HEK293 (cell line): ENCODE data around the gene ADD1.

ENCODE experiments used
- BCL11A ChIP-seq: fragments of 450-650 bp; formaldehyde crosslinking; IDR thresholded peaks from 2 replicates; pipeline ENCODE4 v1.5.1; 2016; ENCODE audit warnings: low read depth, missing biosample characterization, missing genetic modification characterization
- HOXA7 ChIP-seq: sonication (generic); formaldehyde crosslinking; IDR thresholded peaks from 2 replicates; pipeline ENCODE4 v1.8.1; 2022; ENCODE audit warnings: missing genetic modification reagents, borderline replicate concordance
- ZNF121 ChIP-seq: fragments of 450-650 bp; formaldehyde crosslinking; IDR thresholded peaks from 2 replicates; pipeline ENCODE4 v1.5.1; 2016; ENCODE audit warnings: missing biosample characterization, missing genetic modification characterization
- ZNF292 ChIP-seq: fragments of 450-650 bp; formaldehyde crosslinking; IDR thresholded peaks from 2 replicates; pipeline ENCODE4 v1.5.1; 2016; ENCODE audit warnings: low read depth, missing biosample characterization, missing genetic modification characterization, borderline replicate concordance
- ZNF501 ChIP-seq: fragments of 450-650 bp; formaldehyde crosslinking; IDR thresholded peaks from 2 replicates; pipeline ENCODE4 v1.5.1; 2016; ENCODE audit warnings: missing biosample characterization, missing genetic modification characterization
- ZNF626 ChIP-seq: fragments of 450-650 bp; sonication (Bioruptor Pico); formaldehyde crosslinking; IDR thresholded peaks from 2 replicates; pipeline ENCODE4 v1.5.1; 2018; ENCODE audit warnings: missing biosample characterization, missing genetic modification characterization, inconsistent platforms
- TF ChIP-seq, protein P1 (sequence below): fragments of 450-650 bp; formaldehyde crosslinking; IDR thresholded peaks from 2 replicates; pipeline ENCODE4 v1.5.1; 2016; ENCODE audit warnings: missing biosample characterization, missing genetic modification characterization
- TF ChIP-seq, protein P2 (sequence below): fragments of 450-650 bp; formaldehyde crosslinking; IDR thresholded peaks from 2 replicates; pipeline ENCODE4 v1.5.1; 2016; ENCODE audit warnings: missing biosample characterization, missing genetic modification characterization
- TF ChIP-seq, protein P3 (sequence below): fragments of 450-650 bp; formaldehyde crosslinking; IDR thresholded peaks from 2 replicates; pipeline ENCODE4 v1.5.1; 2016; ENCODE audit warnings: missing biosample characterization, missing genetic modification characterization, low read depth
- TF ChIP-seq, protein P4 (sequence below): fragments of 450-650 bp; formaldehyde crosslinking; conservative IDR thresholded peaks from 2 replicates; pipeline ENCODE4 v1.5.1; 2016; ENCODE audit warnings: low read depth, missing biosample characterization, missing genetic modification characterization
- TF ChIP-seq, protein P5 (sequence below): fragments of 450-650 bp; formaldehyde crosslinking; IDR thresholded peaks from 2 replicates; pipeline ENCODE4 v1.5.0; 2017; ENCODE audit warnings: missing biosample characterization, missing genetic modification characterization, borderline replicate concordance

DNA sequence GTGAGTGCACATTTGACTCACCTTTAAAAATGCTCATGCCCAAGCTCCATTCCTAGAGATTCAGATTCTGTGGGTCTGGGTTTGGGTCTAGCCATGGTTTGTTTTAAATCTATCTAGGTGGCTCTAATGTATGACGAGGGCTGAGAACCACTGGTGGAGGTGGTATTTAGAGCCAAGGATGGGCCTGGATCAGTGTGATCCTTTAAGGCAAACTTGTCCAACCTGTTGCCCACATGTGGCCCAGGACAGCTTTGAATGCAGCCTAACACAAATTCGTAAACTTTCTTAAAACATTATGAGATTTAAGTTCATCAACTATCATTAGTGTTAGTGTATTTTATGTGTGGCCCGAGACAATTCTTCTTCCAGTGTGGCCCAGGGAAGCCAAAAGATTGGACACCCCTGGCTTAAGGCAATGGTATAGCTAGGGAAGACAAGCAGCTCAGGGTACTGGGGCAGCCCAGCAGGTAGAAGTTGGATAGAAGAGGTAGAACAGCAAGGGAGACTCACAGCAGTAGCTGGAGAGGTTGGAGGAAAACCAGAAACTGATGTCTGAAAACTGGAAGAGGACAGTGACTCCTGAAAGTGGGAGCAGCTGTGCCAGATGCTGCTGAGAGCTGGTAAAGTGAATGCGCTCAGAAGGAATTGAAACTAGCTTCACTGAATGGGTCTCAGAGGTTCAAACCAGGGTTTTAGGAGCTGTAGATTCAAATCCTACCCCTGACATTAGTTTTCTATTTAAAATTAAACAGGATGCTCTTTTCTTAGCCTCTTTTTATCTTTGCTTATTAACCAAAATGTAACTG lies 18.2 kb downstream of the ADD1 start:
- TF ChIP-seq HOXA7 (CRISPR knock-in tag) (no peak), BCL11A (no peak), ZNF292 (no peak), ZNF626 (no peak), ZNF501 (tag by site-specific recombination) (no peak), ZNF121 (tag by site-specific recombination) (no peak)
- TF ChIP-seq, protein P1, sequence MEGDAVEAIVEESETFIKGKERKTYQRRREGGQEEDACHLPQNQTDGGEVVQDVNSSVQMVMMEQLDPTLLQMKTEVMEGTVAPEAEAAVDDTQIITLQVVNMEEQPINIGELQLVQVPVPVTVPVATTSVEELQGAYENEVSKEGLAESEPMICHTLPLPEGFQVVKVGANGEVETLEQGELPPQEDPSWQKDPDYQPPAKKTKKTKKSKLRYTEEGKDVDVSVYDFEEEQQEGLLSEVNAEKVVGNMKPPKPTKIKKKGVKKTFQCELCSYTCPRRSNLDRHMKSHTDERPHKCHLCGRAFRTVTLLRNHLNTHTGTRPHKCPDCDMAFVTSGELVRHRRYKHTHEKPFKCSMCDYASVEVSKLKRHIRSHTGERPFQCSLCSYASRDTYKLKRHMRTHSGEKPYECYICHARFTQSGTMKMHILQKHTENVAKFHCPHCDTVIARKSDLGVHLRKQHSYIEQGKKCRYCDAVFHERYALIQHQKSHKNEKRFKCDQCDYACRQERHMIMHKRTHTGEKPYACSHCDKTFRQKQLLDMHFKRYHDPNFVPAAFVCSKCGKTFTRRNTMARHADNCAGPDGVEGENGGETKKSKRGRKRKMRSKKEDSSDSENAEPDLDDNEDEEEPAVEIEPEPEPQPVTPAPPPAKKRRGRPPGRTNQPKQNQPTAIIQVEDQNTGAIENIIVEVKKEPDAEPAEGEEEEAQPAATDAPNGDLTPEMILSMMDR (tag by site-specific recombination) = no peak
- TF ChIP-seq, protein P2, sequence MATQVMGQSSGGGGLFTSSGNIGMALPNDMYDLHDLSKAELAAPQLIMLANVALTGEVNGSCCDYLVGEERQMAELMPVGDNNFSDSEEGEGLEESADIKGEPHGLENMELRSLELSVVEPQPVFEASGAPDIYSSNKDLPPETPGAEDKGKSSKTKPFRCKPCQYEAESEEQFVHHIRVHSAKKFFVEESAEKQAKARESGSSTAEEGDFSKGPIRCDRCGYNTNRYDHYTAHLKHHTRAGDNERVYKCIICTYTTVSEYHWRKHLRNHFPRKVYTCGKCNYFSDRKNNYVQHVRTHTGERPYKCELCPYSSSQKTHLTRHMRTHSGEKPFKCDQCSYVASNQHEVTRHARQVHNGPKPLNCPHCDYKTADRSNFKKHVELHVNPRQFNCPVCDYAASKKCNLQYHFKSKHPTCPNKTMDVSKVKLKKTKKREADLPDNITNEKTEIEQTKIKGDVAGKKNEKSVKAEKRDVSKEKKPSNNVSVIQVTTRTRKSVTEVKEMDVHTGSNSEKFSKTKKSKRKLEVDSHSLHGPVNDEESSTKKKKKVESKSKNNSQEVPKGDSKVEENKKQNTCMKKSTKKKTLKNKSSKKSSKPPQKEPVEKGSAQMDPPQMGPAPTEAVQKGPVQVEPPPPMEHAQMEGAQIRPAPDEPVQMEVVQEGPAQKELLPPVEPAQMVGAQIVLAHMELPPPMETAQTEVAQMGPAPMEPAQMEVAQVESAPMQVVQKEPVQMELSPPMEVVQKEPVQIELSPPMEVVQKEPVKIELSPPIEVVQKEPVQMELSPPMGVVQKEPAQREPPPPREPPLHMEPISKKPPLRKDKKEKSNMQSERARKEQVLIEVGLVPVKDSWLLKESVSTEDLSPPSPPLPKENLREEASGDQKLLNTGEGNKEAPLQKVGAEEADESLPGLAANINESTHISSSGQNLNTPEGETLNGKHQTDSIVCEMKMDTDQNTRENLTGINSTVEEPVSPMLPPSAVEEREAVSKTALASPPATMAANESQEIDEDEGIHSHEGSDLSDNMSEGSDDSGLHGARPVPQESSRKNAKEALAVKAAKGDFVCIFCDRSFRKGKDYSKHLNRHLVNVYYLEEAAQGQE (tag by site-specific recombination) = no peak
- TF ChIP-seq, protein P3, sequence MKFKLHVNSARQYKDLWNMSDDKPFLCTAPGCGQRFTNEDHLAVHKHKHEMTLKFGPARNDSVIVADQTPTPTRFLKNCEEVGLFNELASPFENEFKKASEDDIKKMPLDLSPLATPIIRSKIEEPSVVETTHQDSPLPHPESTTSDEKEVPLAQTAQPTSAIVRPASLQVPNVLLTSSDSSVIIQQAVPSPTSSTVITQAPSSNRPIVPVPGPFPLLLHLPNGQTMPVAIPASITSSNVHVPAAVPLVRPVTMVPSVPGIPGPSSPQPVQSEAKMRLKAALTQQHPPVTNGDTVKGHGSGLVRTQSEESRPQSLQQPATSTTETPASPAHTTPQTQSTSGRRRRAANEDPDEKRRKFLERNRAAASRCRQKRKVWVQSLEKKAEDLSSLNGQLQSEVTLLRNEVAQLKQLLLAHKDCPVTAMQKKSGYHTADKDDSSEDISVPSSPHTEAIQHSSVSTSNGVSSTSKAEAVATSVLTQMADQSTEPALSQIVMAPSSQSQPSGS (tag by site-specific recombination) = no peak
- TF ChIP-seq, protein P4, sequence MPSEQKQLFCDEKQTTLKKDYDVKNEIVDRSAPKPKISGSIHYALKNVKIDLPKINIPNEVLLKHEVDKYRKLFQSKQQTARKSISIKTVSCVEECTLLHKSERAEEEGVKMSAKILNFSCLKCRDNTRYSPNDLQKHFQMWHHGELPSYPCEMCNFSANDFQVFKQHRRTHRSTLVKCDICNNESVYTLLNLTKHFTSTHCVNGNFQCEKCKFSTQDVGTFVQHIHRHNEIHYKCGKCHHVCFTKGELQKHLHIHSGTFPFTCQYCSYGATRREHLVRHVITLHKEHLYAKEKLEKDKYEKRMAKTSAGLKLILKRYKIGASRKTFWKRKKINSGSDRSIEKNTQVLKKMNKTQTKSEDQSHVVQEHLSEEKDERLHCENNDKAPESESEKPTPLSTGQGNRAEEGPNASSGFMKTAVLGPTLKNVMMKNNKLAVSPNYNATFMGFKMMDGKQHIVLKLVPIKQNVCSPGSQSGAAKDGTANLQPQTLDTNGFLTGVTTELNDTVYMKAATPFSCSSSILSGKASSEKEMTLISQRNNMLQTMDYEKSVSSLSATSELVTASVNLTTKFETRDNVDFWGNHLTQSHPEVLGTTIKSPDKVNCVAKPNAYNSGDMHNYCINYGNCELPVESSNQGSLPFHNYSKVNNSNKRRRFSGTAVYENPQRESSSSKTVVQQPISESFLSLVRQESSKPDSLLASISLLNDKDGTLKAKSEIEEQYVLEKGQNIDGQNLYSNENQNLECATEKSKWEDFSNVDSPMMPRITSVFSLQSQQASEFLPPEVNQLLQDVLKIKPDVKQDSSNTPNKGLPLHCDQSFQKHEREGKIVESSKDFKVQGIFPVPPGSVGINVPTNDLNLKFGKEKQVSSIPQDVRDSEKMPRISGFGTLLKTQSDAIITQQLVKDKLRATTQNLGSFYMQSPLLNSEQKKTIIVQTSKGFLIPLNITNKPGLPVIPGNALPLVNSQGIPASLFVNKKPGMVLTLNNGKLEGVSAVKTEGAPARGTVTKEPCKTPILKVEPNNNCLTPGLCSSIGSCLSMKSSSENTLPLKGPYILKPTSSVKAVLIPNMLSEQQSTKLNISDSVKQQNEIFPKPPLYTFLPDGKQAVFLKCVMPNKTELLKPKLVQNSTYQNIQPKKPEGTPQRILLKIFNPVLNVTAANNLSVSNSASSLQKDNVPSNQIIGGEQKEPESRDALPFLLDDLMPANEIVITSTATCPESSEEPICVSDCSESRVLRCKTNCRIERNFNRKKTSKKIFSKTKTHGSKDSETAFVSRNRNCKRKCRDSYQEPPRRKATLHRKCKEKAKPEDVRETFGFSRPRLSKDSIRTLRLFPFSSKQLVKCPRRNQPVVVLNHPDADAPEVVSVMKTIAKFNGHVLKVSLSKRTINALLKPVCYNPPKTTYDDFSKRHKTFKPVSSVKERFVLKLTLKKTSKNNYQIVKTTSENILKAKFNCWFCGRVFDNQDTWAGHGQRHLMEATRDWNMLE = no peak
- TF ChIP-seq, protein P5, sequence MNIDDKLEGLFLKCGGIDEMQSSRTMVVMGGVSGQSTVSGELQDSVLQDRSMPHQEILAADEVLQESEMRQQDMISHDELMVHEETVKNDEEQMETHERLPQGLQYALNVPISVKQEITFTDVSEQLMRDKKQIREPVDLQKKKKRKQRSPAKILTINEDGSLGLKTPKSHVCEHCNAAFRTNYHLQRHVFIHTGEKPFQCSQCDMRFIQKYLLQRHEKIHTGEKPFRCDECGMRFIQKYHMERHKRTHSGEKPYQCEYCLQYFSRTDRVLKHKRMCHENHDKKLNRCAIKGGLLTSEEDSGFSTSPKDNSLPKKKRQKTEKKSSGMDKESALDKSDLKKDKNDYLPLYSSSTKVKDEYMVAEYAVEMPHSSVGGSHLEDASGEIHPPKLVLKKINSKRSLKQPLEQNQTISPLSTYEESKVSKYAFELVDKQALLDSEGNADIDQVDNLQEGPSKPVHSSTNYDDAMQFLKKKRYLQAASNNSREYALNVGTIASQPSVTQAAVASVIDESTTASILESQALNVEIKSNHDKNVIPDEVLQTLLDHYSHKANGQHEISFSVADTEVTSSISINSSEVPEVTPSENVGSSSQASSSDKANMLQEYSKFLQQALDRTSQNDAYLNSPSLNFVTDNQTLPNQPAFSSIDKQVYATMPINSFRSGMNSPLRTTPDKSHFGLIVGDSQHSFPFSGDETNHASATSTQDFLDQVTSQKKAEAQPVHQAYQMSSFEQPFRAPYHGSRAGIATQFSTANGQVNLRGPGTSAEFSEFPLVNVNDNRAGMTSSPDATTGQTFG = no peak
